Measurements from ENCODE around the gene NCOA6. TPM values are rescaled to one million over a fixed set of nuclear protein-coding genes. Genes with fewer than 3 reads are reported as not detected.

The NCOA6 gene
- total and polyA plus RNA-seq, 2 donors (not counting 1 experiment from before 2014, with no cell fraction given) = 16.0 to 31.9 TPM

GRCh38 chr20:34824806-34825529 is 483 bp downstream of the NCOA6 start:
- DNase-seq (peak; percentile 82), ATAC-seq (ENCODE audit: low read depth) (peak; percentile 83)
- H3K27ac Mint-ChIP-seq = peak overlapping the region; percentile 92
- intact Hi-C loops (cut with micrococcal nuclease) = loop anchor here (1.0 to 10.0 kb wide), 6 partner anchors 47 to 522 kb away; partner anchors contain the start of genes ACSS2, AHCY, GGT7 and GSS
- under 1% methylated on average over 68 of the region's 68 CpGs for WGBS (ENCODE audit: insufficient coverage)
- Histone ChIP-seq H2AFZ (ENCODE audit: insufficient read depth, low read depth, low read length, poor library complexity, severe bottlenecking) (peak overlapping the region; percentile 81), H3K9ac (ENCODE audit: low read length) (peak overlapping the region; percentile 68), H3K79me2 (ENCODE audit: control insufficient read depth, insufficient read depth, low read length) (peaks cover 51% of the 10 kb centered on the region), H3K9me3 (ENCODE audit: control extremely low read depth in 1 of 3, control insufficient read depth in 2 of 3, insufficient read depth in 1 of 3, low read length in 2 of 3) (no peaks in the 10 kb centered on the region), H3K27me3 (replicated peaks in 1 of 4; ENCODE audit: control extremely low read depth in 1 of 4, control insufficient read depth in 3 of 4, insufficient read depth in 4 of 4, low read length in 3 of 4) (no peaks in the 10 kb centered on the region), H3K36me3 (replicated peaks in 1 of 2; ENCODE audit: control extremely low read depth in 1 of 2, control insufficient read depth in 1 of 2, extremely low read depth in 1 of 2, insufficient read depth in 2 of 2, low read length in 1 of 2) (no peaks in the 10 kb centered on the region), H3K4me1 (ENCODE audit: control insufficient read depth in 2 of 2, insufficient read depth in 2 of 2, low read length in 2 of 2) (peaks cover 19 to 21% of the 10 kb centered on the region in 2 donors), H3K27ac (ENCODE audit: low read length in 2 of 2) (peak overlapping the region; percentile 60 to 67), H4K20me1 (ENCODE audit: control insufficient read depth, insufficient read depth, low read length, poor library complexity, severe bottlenecking) (peaks cover 32% of the 10 kb centered on the region), H3K4me2 (replicated peaks; ENCODE audit: low read depth, low read length, poor library complexity, severe bottlenecking) (peak overlapping the region; percentile 87), H3K4me3 (ENCODE audit: control extremely low read depth in 1 of 5, extremely low read depth in 1 of 5, insufficient read depth in 1 of 5, low read depth in 2 of 5, low read length in 4 of 5) (peak overlapping the region; percentile 68 to 94 (median 82))
- POLR2A ChIA-PET = interaction anchor here (1.0 kb wide), 1 partner anchor 148 kb away, joined by 3 read pairs; the partner anchor contains the start of gene PIGU
- CTCF ChIA-PET = interaction anchor here (0.9 to 1.7 kb wide), 3 partner anchors 9 to 477 kb away, joined by 3 to 4 read pairs (median 4); partner anchors contain the start of gene ACSS2
- H3K4me3 Mint-ChIP-seq = peak overlapping the region; percentile 94
- H3K9me3 Mint-ChIP-seq (ENCODE audit: insufficient read depth) = no peaks in the 10 kb centered on the region
- TF ChIP-seq EZH2 (IDR thresholded peaks at IDR 0.05; ENCODE audit: borderline replicate concordance, insufficient read depth, low read depth, low read length, poor library complexity, severe bottlenecking) (no peak), CTCF (IDR thresholded peaks at IDR 0.05) (no peak)
- H3K4me1 Mint-ChIP-seq = peaks cover 32% of the 10 kb centered on the region
- peaks cover 1% of the 10 kb centered on the region for H3K27me3 Mint-ChIP-seq

GRCh38 chr20:34824452-34824805 is 1.0 kb downstream of the NCOA6 start:
- H3K4me1 Mint-ChIP-seq = peaks cover 35% of the 10 kb centered on the region
- intact Hi-C loops (cut with micrococcal nuclease) = loop anchor here (2.0 to 10.0 kb wide), 3 partner anchors 120 to 522 kb away; partner anchors contain the start of genes AHCY, GSS, MYH7B and TP53INP2
- H3K27me3 Mint-ChIP-seq = no peaks in the 10 kb centered on the region
- Histone ChIP-seq H3K4me3 (ENCODE audit: control extremely low read depth in 1 of 5, extremely low read depth in 1 of 5, insufficient read depth in 1 of 5, low read depth in 2 of 5, low read length in 4 of 5) (peak overlapping the region; percentile 68 to 94 (median 82)), H3K9ac (ENCODE audit: low read length) (peak overlapping the region; percentile 68), H3K27ac (ENCODE audit: low read length in 2 of 2) (peak overlapping the region; percentile 60 to 67), H3K27me3 (replicated peaks in 1 of 4; ENCODE audit: control extremely low read depth in 1 of 4, control insufficient read depth in 3 of 4, insufficient read depth in 4 of 4, low read length in 3 of 4) (no peaks in the 10 kb centered on the region), H3K9me3 (ENCODE audit: control extremely low read depth in 1 of 3, control insufficient read depth in 2 of 3, insufficient read depth in 1 of 3, low read length in 2 of 3) (no peaks in the 10 kb centered on the region), H3K36me3 (replicated peaks in 1 of 2; ENCODE audit: control extremely low read depth in 1 of 2, control insufficient read depth in 1 of 2, extremely low read depth in 1 of 2, insufficient read depth in 2 of 2, low read length in 1 of 2) (no peaks in the 10 kb centered on the region), H3K4me2 (replicated peaks; ENCODE audit: low read depth, low read length, poor library complexity, severe bottlenecking) (peak overlapping the region; percentile 87), H4K20me1 (ENCODE audit: control insufficient read depth, insufficient read depth, low read length, poor library complexity, severe bottlenecking) (peaks cover 37% of the 10 kb centered on the region), H3K4me1 (ENCODE audit: control insufficient read depth in 2 of 2, insufficient read depth in 2 of 2, low read length in 2 of 2) (peaks cover 19 to 21% of the 10 kb centered on the region in 2 donors), H2AFZ (ENCODE audit: insufficient read depth, low read depth, low read length, poor library complexity, severe bottlenecking) (peak overlapping the region; percentile 81), H3K79me2 (ENCODE audit: control insufficient read depth, insufficient read depth, low read length) (peaks cover 57% of the 10 kb centered on the region)
- WGBS (ENCODE audit: insufficient coverage) = 10% methylated on average over 2 of the region's 2 CpGs
- peak; percentile 75 for DNase-seq
- H3K27ac Mint-ChIP-seq = peak overlapping the region; percentile 92
- H3K9me3 Mint-ChIP-seq (ENCODE audit: insufficient read depth) = no peaks in the 10 kb centered on the region
- ChIA-PET CTCF (no interaction called here), POLR2A (interaction anchor here (1.0 kb wide), 1 partner anchor 148 kb away, joined by 3 read pairs; the partner anchor contains the start of gene PIGU)
- TF ChIP-seq CTCF (IDR thresholded peaks at IDR 0.05) (no peak), EZH2 (IDR thresholded peaks at IDR 0.05; ENCODE audit: borderline replicate concordance, insufficient read depth, low read depth, low read length, poor library complexity, severe bottlenecking) (no peak)
- peak overlapping the region; percentile 94 for H3K4me3 Mint-ChIP-seq
- peak; percentile 31 for ATAC-seq (ENCODE audit: low read depth)

Data from B cell (primary cell).